ENCODE measurements around the gene DNMBP. TPM values are rescaled to one million over a fixed set of nuclear protein-coding genes. Genes with fewer than 3 reads are reported as not detected.

DNMBP gene, protein sequence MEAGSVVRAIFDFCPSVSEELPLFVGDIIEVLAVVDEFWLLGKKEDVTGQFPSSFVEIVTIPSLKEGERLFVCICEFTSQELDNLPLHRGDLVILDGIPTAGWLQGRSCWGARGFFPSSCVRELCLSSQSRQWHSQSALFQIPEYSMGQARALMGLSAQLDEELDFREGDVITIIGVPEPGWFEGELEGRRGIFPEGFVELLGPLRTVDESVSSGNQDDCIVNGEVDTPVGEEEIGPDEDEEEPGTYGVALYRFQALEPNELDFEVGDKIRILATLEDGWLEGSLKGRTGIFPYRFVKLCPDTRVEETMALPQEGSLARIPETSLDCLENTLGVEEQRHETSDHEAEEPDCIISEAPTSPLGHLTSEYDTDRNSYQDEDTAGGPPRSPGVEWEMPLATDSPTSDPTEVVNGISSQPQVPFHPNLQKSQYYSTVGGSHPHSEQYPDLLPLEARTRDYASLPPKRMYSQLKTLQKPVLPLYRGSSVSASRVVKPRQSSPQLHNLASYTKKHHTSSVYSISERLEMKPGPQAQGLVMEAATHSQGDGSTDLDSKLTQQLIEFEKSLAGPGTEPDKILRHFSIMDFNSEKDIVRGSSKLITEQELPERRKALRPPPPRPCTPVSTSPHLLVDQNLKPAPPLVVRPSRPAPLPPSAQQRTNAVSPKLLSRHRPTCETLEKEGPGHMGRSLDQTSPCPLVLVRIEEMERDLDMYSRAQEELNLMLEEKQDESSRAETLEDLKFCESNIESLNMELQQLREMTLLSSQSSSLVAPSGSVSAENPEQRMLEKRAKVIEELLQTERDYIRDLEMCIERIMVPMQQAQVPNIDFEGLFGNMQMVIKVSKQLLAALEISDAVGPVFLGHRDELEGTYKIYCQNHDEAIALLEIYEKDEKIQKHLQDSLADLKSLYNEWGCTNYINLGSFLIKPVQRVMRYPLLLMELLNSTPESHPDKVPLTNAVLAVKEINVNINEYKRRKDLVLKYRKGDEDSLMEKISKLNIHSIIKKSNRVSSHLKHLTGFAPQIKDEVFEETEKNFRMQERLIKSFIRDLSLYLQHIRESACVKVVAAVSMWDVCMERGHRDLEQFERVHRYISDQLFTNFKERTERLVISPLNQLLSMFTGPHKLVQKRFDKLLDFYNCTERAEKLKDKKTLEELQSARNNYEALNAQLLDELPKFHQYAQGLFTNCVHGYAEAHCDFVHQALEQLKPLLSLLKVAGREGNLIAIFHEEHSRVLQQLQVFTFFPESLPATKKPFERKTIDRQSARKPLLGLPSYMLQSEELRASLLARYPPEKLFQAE (N-terminal part only)
- 24.9 and 62.4 TPM in 2 replicates for total RNA-seq (ENCODE audit: low replicate concordance)

DNA sequence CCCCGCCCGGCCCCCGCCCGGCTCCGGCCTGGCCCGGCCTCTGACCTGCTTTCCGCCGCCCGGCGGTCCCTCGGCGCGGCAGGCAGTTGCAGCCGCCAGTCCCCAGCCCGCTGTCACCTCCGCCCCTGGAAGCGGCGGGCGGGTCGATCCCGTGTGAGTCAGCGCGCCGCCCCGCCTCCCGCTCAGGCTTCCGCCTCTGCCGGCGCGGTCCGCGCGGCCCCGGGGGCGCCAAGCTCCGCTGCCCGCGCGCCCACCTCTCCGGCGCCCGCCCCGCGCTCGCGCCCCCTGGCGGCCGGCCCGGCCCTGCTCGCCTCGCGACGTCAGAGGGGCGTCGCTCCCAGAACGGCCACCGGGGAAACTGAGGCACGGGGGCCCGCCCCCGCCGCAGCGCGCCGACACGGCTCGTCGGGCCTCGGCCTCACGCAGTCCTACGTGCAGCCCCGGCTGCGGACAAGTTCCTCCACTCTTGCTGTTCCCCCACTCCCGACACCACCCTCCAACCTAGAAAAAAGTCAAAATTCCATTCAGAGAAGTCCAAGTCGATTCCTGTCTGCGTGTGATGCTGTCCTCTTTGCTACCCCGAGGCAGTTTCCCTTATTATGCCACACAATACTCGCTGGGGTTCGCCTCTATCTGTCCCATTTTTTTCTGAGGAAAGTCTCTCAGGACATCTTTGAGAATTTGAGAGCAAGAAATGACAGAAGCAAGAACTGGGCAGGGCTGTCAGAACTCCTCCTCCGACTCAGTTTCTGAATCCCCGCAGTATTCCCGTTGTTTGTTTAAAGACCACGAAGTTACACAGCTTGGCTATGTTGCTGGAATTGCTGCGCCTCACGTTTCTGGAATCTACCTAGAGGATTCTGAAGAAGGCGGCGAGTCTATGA lies at the start of gene DNMBP:
DNMBP (minus strand) TSS at position 155 of the 884 bp plus-strand sequence. CDS start 37,823 bp downstream, outside the sequence.
- peak within 1 kb of the TSS; percentile 98 for H3K4me3 ChIP-seq (ENCODE audit: low read depth, low read length)
- TF ChIP-seq, protein P1, sequence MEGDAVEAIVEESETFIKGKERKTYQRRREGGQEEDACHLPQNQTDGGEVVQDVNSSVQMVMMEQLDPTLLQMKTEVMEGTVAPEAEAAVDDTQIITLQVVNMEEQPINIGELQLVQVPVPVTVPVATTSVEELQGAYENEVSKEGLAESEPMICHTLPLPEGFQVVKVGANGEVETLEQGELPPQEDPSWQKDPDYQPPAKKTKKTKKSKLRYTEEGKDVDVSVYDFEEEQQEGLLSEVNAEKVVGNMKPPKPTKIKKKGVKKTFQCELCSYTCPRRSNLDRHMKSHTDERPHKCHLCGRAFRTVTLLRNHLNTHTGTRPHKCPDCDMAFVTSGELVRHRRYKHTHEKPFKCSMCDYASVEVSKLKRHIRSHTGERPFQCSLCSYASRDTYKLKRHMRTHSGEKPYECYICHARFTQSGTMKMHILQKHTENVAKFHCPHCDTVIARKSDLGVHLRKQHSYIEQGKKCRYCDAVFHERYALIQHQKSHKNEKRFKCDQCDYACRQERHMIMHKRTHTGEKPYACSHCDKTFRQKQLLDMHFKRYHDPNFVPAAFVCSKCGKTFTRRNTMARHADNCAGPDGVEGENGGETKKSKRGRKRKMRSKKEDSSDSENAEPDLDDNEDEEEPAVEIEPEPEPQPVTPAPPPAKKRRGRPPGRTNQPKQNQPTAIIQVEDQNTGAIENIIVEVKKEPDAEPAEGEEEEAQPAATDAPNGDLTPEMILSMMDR (IDR thresholded peaks at IDR 0.05; ENCODE audit: insufficient read depth, low read length) = peak; percentile 33
- DNase-seq (ENCODE audit: low read depth) = peak; percentile 70

DNA sequence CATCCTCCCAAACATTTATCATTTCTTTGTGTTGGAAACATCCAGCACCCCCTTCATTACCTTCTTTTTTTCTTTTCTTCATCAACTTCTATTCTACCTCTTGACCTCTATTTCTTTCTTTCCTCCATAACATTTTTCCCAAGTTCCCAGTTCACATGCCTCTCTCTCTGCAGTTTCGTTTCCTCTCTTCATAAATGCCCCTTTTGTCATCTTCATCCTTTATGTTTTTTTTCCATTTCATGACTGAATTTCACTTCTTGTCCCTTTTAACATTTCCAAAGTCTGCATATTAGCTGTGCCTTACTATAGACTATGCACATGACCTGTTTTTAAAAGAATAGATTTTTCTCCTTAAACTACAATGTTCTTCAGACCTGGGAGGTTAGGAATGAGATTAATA lies 48.2 kb upstream of the DNMBP start:
- H3K4me3 ChIP-seq (ENCODE audit: low read depth, low read length) = no peak overlapping the region
- no peak for DNase-seq (ENCODE audit: low read depth)
- TF ChIP-seq, protein P1 (IDR thresholded peaks at IDR 0.05; ENCODE audit: insufficient read depth, low read length) = no peak

DNA sequence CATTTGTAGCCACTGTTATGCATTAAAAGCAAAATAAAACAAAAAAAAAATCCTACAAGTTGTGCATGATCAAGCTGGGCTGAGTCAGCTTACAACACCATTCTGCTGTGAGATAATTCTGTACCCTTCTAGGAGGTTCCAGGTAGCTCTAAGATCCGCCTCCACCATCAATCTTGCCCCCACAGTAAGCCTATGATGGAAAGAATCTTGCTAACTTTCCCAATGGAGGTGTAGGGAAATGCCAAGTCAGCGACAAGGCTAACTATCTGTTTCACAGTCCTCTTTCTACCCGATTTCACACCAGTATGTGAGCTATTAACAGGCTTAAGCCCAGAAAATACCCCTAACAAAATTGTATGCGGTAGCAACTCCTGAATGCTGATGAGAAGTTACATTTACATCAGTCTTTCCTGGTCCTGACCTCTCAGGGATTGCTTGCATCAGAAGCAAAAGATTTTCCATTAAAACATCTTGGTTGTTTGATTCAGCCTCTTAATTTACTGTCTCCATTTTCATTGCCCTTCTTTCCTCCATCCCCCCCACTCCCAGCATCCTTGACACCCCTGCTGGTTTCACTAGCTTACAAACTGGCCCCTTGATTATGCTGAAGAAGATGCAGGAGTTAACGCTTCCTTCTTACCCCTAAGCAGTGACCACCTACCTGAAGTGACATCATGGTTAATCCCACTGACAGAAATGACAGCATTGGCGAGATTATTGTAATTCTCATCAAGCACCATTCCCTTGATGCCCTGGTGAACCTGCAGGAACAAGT lies 44.1 kb upstream of the DNMBP start:
- no peak overlapping the region for H3K4me3 ChIP-seq (ENCODE audit: low read depth, low read length)
- TF ChIP-seq, protein P1 (IDR thresholded peaks at IDR 0.05; ENCODE audit: insufficient read depth, low read length) = no peak
- DNase-seq (ENCODE audit: low read depth) = no peak

DNA sequence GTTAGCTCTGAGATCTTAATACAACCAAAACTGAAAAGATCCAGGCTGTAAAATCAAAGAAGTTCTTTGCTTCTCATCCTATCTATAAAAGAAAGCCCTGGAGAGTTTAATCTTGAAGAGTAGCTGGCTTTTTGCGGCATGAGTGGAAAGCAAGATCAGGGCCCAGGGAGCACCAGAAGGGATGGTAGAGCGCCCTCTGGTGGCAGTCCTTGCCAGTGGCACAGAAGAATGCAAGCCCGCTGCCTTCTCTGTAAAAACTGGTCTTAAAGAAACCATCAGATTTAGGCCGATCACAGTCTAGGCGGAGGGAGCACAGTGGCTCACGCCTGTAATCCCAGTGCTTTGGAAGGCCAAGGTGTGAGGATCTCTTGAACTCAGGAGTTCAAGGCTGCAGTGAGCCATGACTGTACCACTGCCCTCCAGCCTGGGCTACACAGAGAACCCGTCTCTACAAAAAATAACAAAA lies 36.3 kb upstream of the DNMBP start:
- DNase-seq (ENCODE audit: low read depth) = peak; percentile 92
- no peak overlapping the region for H3K4me3 ChIP-seq (ENCODE audit: low read depth, low read length)
- TF ChIP-seq, protein P1 (IDR thresholded peaks at IDR 0.05; ENCODE audit: insufficient read depth, low read length) = peak; percentile 96

DNA sequence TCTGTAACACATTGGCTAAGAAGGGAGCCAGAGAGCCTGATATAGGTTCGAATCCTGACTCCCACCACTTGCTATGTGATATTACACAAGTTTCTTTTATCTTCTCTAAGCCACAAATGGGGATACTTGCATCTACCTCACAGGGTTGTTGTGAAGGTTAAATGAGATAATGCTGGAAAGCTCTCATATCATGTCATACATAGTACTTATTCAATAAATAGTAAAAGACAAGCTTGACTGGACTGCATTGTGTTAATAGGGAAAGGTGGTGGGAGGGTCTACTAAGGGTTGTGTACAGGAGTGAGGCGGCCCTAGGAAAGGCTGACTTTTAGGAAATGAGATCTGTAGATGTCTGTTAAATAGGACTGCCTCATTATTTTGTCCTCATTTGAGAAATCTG lies 35.8 kb upstream of the DNMBP start:
- TF ChIP-seq, protein P1 (IDR thresholded peaks at IDR 0.05; ENCODE audit: insufficient read depth, low read length) = no peak
- H3K4me3 ChIP-seq (ENCODE audit: low read depth, low read length) = no peak overlapping the region
- DNase-seq (ENCODE audit: low read depth) = no peak
